IMR-90 (cell line): ENCODE data around the gene RIMS1. TPM values are rescaled to one million over a fixed set of nuclear protein-coding genes. Genes with fewer than 3 reads are reported as not detected.

ENCODE experiments used
- ATAC-seq: fragments of 200-7000 bp; cut with Tn5 transposase; 2 replicates; pipeline ENCODE4 v1.9.1; 2020; ENCODE audit warnings: low read depth, mild to moderate bottlenecking, moderate library complexity
- BruUV-seq: library from RNA; stranded (reverse); fragments of 400-500 nt; replicated peaks from 2 replicates; lab custom pipeline; 2021; lab: Mats Ljungman, UMichigan
- CTCF ChIA-PET: fragments of 300-600 bp; formaldehyde crosslinking; extraction: SDS; loops from one replicate; lab custom pipeline; 2021; ENCODE audit warnings: antibody characterized with exemption; lab: Yijun Ruan, JAX
- POLR2A ChIA-PET: fragments of 300-600 bp; sonication (Branson Sonifier 250); formaldehyde crosslinking; loops from one replicate; lab custom pipeline; 2022; ENCODE audit warnings: antibody characterized with exemption; ENCODE audit not compliant: unreplicated experiment; lab: Charles Lee
- DNase-seq: peaks from one replicate; pipeline ENCODE4 v3.0.0; 2013
- H2AFZ ChIP-seq: replicated peaks from 2 replicates; pipeline ENCODE3; 2013; ENCODE audit warnings: low read length, mild to moderate bottlenecking; ENCODE audit not compliant: poor library complexity
- H2AK5ac ChIP-seq: 2 replicates; pipeline ENCODE4 v1.6.1; 2013; ENCODE audit warnings: low read depth, low read length, inconsistent platforms
- H2AK9ac ChIP-seq: replicated peaks from 2 replicates; pipeline ENCODE3; 2013; ENCODE audit warnings: mild to moderate bottlenecking, low read depth, low read length, moderate library complexity; ENCODE audit not compliant: poor library complexity
- H2BK120ac ChIP-seq: 2 replicates; pipeline ENCODE4 v1.6.1; 2013; ENCODE audit warnings: low read depth, low read length, inconsistent platforms
- H2BK15ac ChIP-seq: 3 replicates; pipeline ENCODE4 v1.6.1; 2013; ENCODE audit warnings: low read depth, low read length, inconsistent platforms
- H2BK20ac ChIP-seq: 2 replicates; pipeline ENCODE4 v1.6.1; 2013; ENCODE audit warnings: low read depth, mild to moderate bottlenecking, inconsistent platforms, low read length, moderate library complexity
- H2BK5ac ChIP-seq: 2 replicates; pipeline ENCODE4 v1.6.1; 2013; ENCODE audit warnings: mild to moderate bottlenecking, low read depth, low read length, inconsistent platforms; ENCODE audit not compliant: poor library complexity, severe bottlenecking
- H3K14ac ChIP-seq: replicated peaks from 2 replicates; pipeline ENCODE4 v1.6.1; 2013; ENCODE audit warnings: low read depth, low read length, inconsistent platforms
- H3K18ac ChIP-seq: 2 replicates; pipeline ENCODE4 v1.6.1; 2013; ENCODE audit warnings: low read depth, low read length, control low read depth
- H3K23ac ChIP-seq: 2 replicates; pipeline ENCODE4 v1.6.1; 2013; ENCODE audit warnings: low read depth, low read length, inconsistent platforms
- H3K27ac ChIP-seq: 2 replicates; pipeline ENCODE4 v1.5.1; 2013; ENCODE audit warnings: mild to moderate bottlenecking, control low read depth, low read length; ENCODE audit not compliant: insufficient read depth
- H3K27me3 ChIP-seq: 2 replicates; pipeline ENCODE4 v1.6.1; 2013; ENCODE audit warnings: low read length; ENCODE audit not compliant: control insufficient read depth, insufficient read depth
- H3K36me3 ChIP-seq: 2 replicates; pipeline ENCODE4 v1.6.1; 2013; ENCODE audit warnings: low read length, mixed read lengths; ENCODE audit not compliant: control insufficient read depth, insufficient read depth
- H3K4ac ChIP-seq: 2 replicates; pipeline ENCODE4 v1.6.1; 2013; ENCODE audit warnings: low read depth, low read length, inconsistent platforms
- H3K4me1 ChIP-seq: 2 replicates; pipeline ENCODE4 v1.6.1; 2013; ENCODE audit warnings: low read length, mixed read lengths; ENCODE audit not compliant: control insufficient read depth, insufficient read depth
- H3K4me2 ChIP-seq: 2 replicates; pipeline ENCODE4 v1.6.1; 2013; ENCODE audit warnings: low read depth, mild to moderate bottlenecking, control low read depth, low read length, moderate library complexity
- H3K4me3 ChIP-seq: 2 replicates; pipeline ENCODE4 v1.5.1; 2013; ENCODE audit warnings: low read depth, mild to moderate bottlenecking, control low read depth, low read length, moderate library complexity; ENCODE audit not compliant: insufficient read depth
- H3K56ac ChIP-seq: 2 replicates; pipeline ENCODE4 v1.6.1; 2013; ENCODE audit warnings: low read length, inconsistent platforms; ENCODE audit not compliant: insufficient read depth; ENCODE audit errors: extremely low read depth
- H3K79me1 ChIP-seq, 2 experiments: 2 replicates each; pipeline ENCODE4 v1.6.1; 2013; ENCODE audit warnings: low read length in 2 of 2, inconsistent platforms in 1 of 2, low read depth in 1 of 2
- H3K9ac ChIP-seq: 2 replicates; pipeline ENCODE4 v1.6.1; 2013; ENCODE audit warnings: low read depth, low read length, control low read depth
- H3K9me1 ChIP-seq: 2 replicates; pipeline ENCODE4 v1.6.1; 2013; ENCODE audit warnings: low read length, inconsistent platforms; ENCODE audit not compliant: insufficient read depth
- H3K9me3 ChIP-seq: 2 replicates; pipeline ENCODE4 v1.6.1; 2013; ENCODE audit warnings: low read length; ENCODE audit not compliant: control insufficient read depth, insufficient read depth
- H4K20me1 ChIP-seq: 2 replicates; pipeline ENCODE4 v1.6.1; 2013; ENCODE audit warnings: low read length, inconsistent platforms; ENCODE audit not compliant: insufficient read depth
- H4K5ac ChIP-seq: 2 replicates; pipeline ENCODE4 v1.6.1; 2013; ENCODE audit warnings: mild to moderate bottlenecking, low read depth, low read length, control low read depth
- H4K8ac ChIP-seq, 2 experiments: 2 replicates each; pipeline ENCODE4 v1.6.1; 2013; ENCODE audit warnings: low read depth in 2 of 2, low read length in 2 of 2, control low read depth in 1 of 2, inconsistent platforms in 1 of 2
- H4K91ac ChIP-seq: 2 replicates; pipeline ENCODE4 v1.6.1; 2013; ENCODE audit warnings: low read depth, low read length, inconsistent platforms; ENCODE audit not compliant: insufficient read depth
- CEBPB ChIP-seq: IDR thresholded peaks from 2 replicates; pipeline ENCODE4 v1.6.1; 2012; ENCODE audit warnings: low read depth, low read length, improper control_type of control experiment
- CTCF ChIP-seq: conservative IDR thresholded peaks from 2 replicates; pipeline ENCODE4 v1.5.1; 2012; ENCODE audit warnings: mild to moderate bottlenecking, low read depth, low read length, improper control_type of control experiment
- ELK1 ChIP-seq: fragments of 150-350 bp; IDR thresholded peaks from 2 replicates; pipeline ENCODE4 v1.6.1; 2016; ENCODE audit warnings: low read depth, mild to moderate bottlenecking, low read length, moderate library complexity, borderline replicate concordance
- MAFK ChIP-seq: IDR thresholded peaks from 2 replicates; pipeline ENCODE4 v1.6.1; 2012; ENCODE audit warnings: low read depth, low read length, improper control_type of control experiment
- MAZ ChIP-seq: IDR thresholded peaks from 2 replicates; pipeline ENCODE4 v1.6.1; 2012; ENCODE audit warnings: low read depth, mild to moderate bottlenecking, low read length, improper control_type of control experiment, moderate library complexity, borderline replicate concordance
- NFE2L2 ChIP-seq: fragments of 150-350 bp; IDR thresholded peaks from 2 replicates; pipeline ENCODE4 v1.6.1; 2016; ENCODE audit warnings: low read depth, mild to moderate bottlenecking, low read length
- RAD21 ChIP-seq: IDR thresholded peaks from 2 replicates; pipeline ENCODE4 v1.6.1; 2012; ENCODE audit warnings: low read length, improper control_type of control experiment
- RFX5 ChIP-seq: IDR thresholded peaks from 2 replicates; pipeline ENCODE4 v1.8.0; 2012; ENCODE audit warnings: low read depth, mild to moderate bottlenecking, low read length, moderate library complexity
- SMC3 ChIP-seq: fragments of 150-350 bp; IDR thresholded peaks from 2 replicates; pipeline ENCODE4 v1.6.1; 2016; ENCODE audit warnings: low read depth, mild to moderate bottlenecking, antibody characterized with exemption, low read length, moderate library complexity
- USF2 ChIP-seq: fragments of 150-350 bp; IDR thresholded peaks from 2 replicates; pipeline ENCODE4 v1.6.1; 2017; ENCODE audit warnings: mild to moderate bottlenecking, antibody characterized with exemption, low read length, low read depth
- WGBS, 2 experiments: methylation state at CpG; one replicate each; pipeline versions ENCODE4 v1.1.5 to v1.1.7; 2013; ENCODE audit warnings: missing lambda C conversion rate in 2 of 2; ENCODE audit not compliant: insufficient read length in 1 of 2; ENCODE audit errors: extremely low coverage in 2 of 2; 5-methylcytosine and 5-hydroxymethylcytosine counted together
- dilution Hi-C: fragments of 300-500 bp; cut with HindIII; formaldehyde crosslinking; loops from one replicate; pipeline ENCODE4 v1.14.3; 2018; ENCODE audit warnings: low sequenced_read_pairs; ENCODE audit not compliant: unreplicated experiment
- in situ Hi-C: fragments of 300-500 bp; cut with MboI; formaldehyde crosslinking; loops from 3 replicates; pipeline ENCODE4 v1.14.3; 2019; ENCODE audit warnings: low sequenced_read_pairs, inconsistent platforms, mixed read lengths
- intact Hi-C: fragments of 100-400 bp; cut with micrococcal nuclease; formaldehyde crosslinking; loops from 2 replicates; pipeline ENCODE4 v1.10.0; 2022
- polyA plus RNA-seq, 3 experiments: library from polyadenylated mRNA; depleted of rRNA; stranded (reverse); fragments of >200 nt; gene quantifications; 2 replicates each; pipeline ENCODE4 v1.2.3, GENCODE V29; 2012; ENCODE audit warnings: low replicate concordance in 1 of 3
- total RNA-seq: library from RNA; depleted of rRNA; stranded (reverse); fragments of >200 nt; gene quantifications from 2 replicates; pipeline ENCODE4 v1.2.3, GENCODE V29; 2012

The RIMS1 gene
- total and polyA plus RNA-seq, 2 of the 4 experiments (the other 2 are of a cell fraction): 0.44 to 3.8 TPM

GRCh38 chr6:72061286-72061685 is 174.9 kb downstream of the RIMS1 start:
- Histone ChIP-seq H4K8ac (no peak overlapping the region), H3K18ac (no peak overlapping the region), H3K36me3 (no peaks in the 10 kb centered on the region), H3K9me1 (peaks cover 5% of the 10 kb centered on the region; the same call in 1 of the 2 replicates), H3K4me3 (no peak overlapping the region), H3K79me1 (no peaks in the 10 kb centered on the region), H4K91ac (no peak overlapping the region), H2AFZ (no peak overlapping the region), H2AK5ac (no peak overlapping the region), H2BK120ac (no peak overlapping the region), H3K4me1 (no peaks in the 10 kb centered on the region), H3K56ac (no peak overlapping the region), H4K5ac (no peak overlapping the region), H3K4ac (no peak overlapping the region), H3K9me3 (no peaks in the 10 kb centered on the region), H3K14ac (no peak overlapping the region), H3K27ac (no peak overlapping the region), H2BK20ac (no peak overlapping the region), H2AK9ac (no peak overlapping the region), H2BK15ac (no peak overlapping the region), H2BK5ac (no peak overlapping the region), H4K20me1 (no peaks in the 10 kb centered on the region), H3K4me2 (no peak overlapping the region), H3K27me3 (peaks cover 10% of the 10 kb centered on the region), H3K23ac (no peak overlapping the region), H3K9ac (no peak overlapping the region)
- ChIA-PET POLR2A (no interaction called here), CTCF (no interaction called here)
- dilution Hi-C loops: no loop called here
- in situ Hi-C loops: no loop called here
- BruUV-seq: no TSS peak
- intact Hi-C loops: no loop called here
- no peak for DNase-seq
- ATAC-seq: no peak
- TF ChIP-seq RFX5 (no peak), ELK1 (no peak), SMC3 (no peak), MAFK (no peak), CTCF (no peak), CEBPB (no peak), RAD21 (no peak), NFE2L2 (no peak), MAZ (no peak), USF2 (no peak)
- WGBS, 2 experiments: no CpG with 5 or more reads among the region's 6 CpGs
